ENCODE results near the gene TOR4A.

TOR4A gene

DNA sequence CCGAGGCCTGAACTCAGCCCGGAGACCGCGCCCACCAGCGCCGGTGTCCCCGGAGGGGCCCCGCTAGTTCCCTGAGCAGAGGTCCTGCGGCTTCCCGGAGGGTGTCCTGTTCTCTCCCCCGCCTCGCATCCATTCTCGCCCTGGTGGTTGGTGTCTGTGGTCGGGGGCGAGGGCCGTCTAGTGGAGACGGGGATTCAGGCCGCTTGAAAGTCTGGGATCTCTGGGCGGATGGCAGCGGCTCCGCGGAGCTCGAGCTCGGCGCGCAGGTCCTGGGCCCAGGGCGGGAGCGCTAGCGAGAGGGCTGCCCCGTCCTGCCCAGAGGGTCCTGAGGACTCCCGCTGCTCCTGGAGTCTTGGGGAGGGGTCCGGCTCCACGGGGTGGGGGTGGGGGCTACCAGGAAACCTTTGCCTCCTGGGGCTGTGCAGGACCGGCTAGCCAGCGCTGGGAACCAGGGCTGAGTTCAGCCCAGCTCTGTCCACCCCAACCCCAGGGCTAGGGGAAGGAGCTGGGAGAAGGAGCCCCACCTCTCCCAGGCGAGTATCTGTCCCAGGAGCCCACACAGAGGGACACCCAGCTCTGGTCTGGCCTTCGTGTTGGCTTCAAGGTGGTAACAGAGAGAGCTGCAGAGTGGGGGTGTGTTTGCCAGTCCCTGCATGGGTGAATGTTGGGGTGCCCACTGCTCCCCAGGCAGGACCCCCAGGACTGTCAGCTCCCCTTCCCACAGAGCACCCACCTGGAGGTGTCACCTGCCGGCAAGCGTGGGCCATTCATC is 4.0 kb downstream of the TOR4A start:
- peaks cover 5% of the 10 kb centered on the region for H3K36me3 ChIP-seq (ENCODE audit: control insufficient read depth, insufficient read depth, low read length)
- no peak overlapping the region for H3K27ac ChIP-seq (ENCODE audit: insufficient read depth, low read length, poor library complexity, severe bottlenecking)
- peaks cover 19% of the 10 kb centered on the region for H3K4me1 ChIP-seq (ENCODE audit: control insufficient read depth, insufficient read depth, low read length, poor library complexity, severe bottlenecking)
- no peak for DNase-seq
- no peaks in the 10 kb centered on the region for H3K27me3 ChIP-seq (replicated peaks; ENCODE audit: control insufficient read depth, insufficient read depth, low read length, poor library complexity, severe bottlenecking)
- H3K9me3 ChIP-seq (ENCODE audit: control insufficient read depth, low read length), result no peaks in the 10 kb centered on the region
- H3K4me3 ChIP-seq (ENCODE audit: insufficient read depth, low read depth, low read length, poor library complexity, severe bottlenecking), result no peak overlapping the region

DNA sequence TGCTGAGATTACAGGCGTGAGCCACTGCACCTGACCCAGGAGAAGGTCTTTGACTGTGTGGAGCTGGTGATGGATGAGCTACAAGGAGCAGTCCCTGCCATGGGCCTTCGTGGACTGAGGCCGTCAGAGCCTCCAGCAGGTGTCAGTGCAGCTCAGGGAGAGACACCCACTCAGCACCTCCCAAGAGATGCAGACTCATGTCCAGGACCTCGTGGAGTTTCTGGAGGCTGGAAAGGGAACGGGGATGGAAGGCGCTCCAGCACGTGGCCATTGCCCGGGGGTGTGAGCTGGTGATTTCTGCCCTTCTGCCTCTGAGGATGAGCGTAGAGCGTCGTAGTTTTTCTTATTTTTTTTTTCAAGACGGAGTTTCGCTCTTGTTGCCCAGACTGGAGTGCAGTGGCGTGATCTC is 9.5 kb downstream of the TOR4A start:
- Histone ChIP-seq H3K4me3 (ENCODE audit: insufficient read depth, low read depth, low read length, poor library complexity, severe bottlenecking) (no peak overlapping the region), H3K27ac (ENCODE audit: insufficient read depth, low read length, poor library complexity, severe bottlenecking) (no peak overlapping the region), H3K9me3 (ENCODE audit: control insufficient read depth, low read length) (no peaks in the 10 kb centered on the region), H3K4me1 (ENCODE audit: control insufficient read depth, insufficient read depth, low read length, poor library complexity, severe bottlenecking) (no peaks in the 10 kb centered on the region), H3K36me3 (ENCODE audit: control insufficient read depth, insufficient read depth, low read length) (no peaks in the 10 kb centered on the region), H3K27me3 (replicated peaks; ENCODE audit: control insufficient read depth, insufficient read depth, low read length, poor library complexity, severe bottlenecking) (no peaks in the 10 kb centered on the region)
- DNase-seq, result no peak

DNA sequence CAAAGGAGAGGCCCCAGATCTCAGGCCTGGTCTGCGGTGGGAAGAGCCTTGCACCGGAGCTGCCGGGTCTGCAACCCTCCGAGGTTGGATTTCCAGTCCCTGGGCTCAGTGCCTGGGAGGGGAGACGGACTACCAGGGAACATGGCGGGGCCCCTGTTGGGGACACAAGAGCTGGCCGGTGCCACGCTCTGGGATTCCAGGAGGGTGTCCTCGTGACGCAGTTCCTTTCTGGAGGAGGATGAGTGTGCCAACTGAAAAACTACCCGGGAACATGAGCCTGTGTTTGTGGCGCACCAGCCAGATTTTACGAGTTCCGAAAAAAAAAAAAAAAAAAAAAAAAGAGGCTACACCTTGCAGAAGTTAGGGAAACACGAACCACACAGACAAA is 15.6 kb downstream of the TOR4A start:
- Histone ChIP-seq H3K27ac (ENCODE audit: insufficient read depth, low read length, poor library complexity, severe bottlenecking) (no peak overlapping the region), H3K9me3 (ENCODE audit: control insufficient read depth, low read length) (no peaks in the 10 kb centered on the region), H3K4me3 (ENCODE audit: insufficient read depth, low read depth, low read length, poor library complexity, severe bottlenecking) (no peak overlapping the region), H3K36me3 (ENCODE audit: control insufficient read depth, insufficient read depth, low read length) (no peaks in the 10 kb centered on the region), H3K27me3 (replicated peaks; ENCODE audit: control insufficient read depth, insufficient read depth, low read length, poor library complexity, severe bottlenecking) (peaks cover 35% of the 10 kb centered on the region), H3K4me1 (ENCODE audit: control insufficient read depth, insufficient read depth, low read length, poor library complexity, severe bottlenecking) (peaks cover 3% of the 10 kb centered on the region)
- no peak for DNase-seq

DNA sequence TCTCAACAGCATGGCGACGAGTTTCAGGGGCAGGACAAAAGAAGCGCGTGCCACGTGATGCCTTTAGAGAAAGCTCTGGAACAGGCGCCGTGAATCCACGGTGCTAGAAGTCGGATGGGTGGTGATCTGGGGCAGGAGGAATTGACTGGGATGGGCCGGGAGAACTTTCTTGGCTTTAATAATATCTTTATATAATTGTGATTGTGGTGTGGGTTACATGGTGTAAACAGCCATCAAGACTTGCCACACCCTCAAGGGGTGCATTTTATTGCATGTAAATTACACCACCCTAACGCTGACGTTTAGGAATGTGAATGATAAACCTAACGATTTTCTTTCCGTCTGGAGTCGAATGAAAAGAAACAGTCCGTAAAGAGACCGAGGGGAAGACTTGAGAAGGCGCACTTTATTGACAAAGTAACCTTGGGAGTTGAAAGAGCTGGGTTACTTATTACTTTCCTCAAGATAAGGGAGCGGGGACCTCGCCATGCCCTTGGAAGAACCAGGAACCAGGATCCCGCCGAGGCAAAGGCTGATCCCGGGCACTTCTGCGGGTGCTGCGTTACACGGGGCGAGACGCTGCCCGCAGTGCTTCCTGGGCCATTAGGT is 16.1 kb downstream of the TOR4A start:
- H3K27me3 ChIP-seq (replicated peaks; ENCODE audit: control insufficient read depth, insufficient read depth, low read length, poor library complexity, severe bottlenecking), result peaks cover 39% of the 10 kb centered on the region
- no peak overlapping the region for H3K27ac ChIP-seq (ENCODE audit: insufficient read depth, low read length, poor library complexity, severe bottlenecking)
- DNase-seq, result no peak
- H3K9me3 ChIP-seq (ENCODE audit: control insufficient read depth, low read length), result no peaks in the 10 kb centered on the region
- no peak overlapping the region for H3K4me3 ChIP-seq (ENCODE audit: insufficient read depth, low read depth, low read length, poor library complexity, severe bottlenecking)
- peaks cover 3% of the 10 kb centered on the region for H3K4me1 ChIP-seq (ENCODE audit: control insufficient read depth, insufficient read depth, low read length, poor library complexity, severe bottlenecking)
- H3K36me3 ChIP-seq (ENCODE audit: control insufficient read depth, insufficient read depth, low read length), result no peaks in the 10 kb centered on the region

DNA sequence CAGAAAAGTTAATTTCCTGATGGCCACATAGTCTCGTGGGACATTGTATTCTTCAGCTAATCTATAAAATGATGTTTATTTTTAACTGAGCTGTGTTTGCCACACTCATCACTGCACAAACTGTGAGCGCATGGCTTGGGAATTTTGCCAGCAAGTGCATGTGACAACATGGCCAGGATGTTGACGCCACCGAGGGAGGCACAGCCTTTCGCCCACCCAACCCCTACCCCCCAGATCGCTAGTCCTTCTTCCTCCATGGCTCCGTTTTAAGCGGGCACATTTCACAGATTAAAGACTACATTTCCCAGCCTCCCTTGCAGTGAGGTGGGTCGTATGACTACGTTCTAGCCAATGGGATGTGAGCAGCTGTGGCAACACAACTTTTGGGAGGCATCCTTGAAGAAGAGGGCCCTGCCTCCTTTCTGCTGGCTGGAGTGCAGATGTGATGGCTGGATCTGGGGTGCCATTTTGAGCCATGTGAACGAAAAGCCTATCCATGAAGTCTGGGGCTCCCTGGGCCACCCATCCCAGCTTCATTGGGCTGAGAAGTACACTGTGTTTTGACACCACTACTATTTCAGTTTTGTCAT is 16.7 kb downstream of the TOR4A start:
- H3K36me3 ChIP-seq (ENCODE audit: control insufficient read depth, insufficient read depth, low read length), result no peaks in the 10 kb centered on the region
- H3K9me3 ChIP-seq (ENCODE audit: control insufficient read depth, low read length), result no peaks in the 10 kb centered on the region
- peaks cover 45% of the 10 kb centered on the region for H3K27me3 ChIP-seq (replicated peaks; ENCODE audit: control insufficient read depth, insufficient read depth, low read length, poor library complexity, severe bottlenecking)
- H3K4me1 ChIP-seq (ENCODE audit: control insufficient read depth, insufficient read depth, low read length, poor library complexity, severe bottlenecking), result peaks cover 3% of the 10 kb centered on the region
- no peak overlapping the region for H3K27ac ChIP-seq (ENCODE audit: insufficient read depth, low read length, poor library complexity, severe bottlenecking)
- H3K4me3 ChIP-seq (ENCODE audit: insufficient read depth, low read depth, low read length, poor library complexity, severe bottlenecking), result no peak overlapping the region
- DNase-seq, result no peak

DNA sequence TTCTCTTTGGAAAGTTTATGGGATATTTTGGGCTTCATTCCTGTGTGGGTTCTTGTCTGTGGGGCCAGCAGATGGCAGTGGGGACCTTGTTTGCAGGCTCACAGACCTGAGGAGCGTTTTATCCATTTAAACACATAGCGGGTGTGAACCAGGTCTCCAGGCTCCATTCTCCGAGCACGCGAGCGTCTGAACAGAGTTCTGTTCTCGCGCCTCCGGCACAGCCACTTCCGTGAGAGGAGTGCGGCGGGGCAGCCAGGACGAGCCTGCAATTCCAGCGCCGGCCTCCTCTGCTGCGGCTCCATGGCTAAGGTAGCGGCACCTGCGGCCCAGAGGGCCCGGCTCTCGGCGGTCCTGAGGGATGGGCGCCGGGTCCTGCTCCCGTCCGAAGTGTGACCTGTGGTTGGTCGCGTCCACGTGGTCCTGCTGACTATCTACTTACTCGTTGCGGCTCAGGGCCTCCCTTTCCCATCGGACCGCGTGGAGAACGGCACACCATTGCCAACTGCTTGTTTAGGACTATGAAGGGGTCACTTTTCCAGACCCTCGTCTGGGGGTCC is 17.2 kb downstream of the TOR4A start:
- Histone ChIP-seq H3K4me3 (ENCODE audit: insufficient read depth, low read depth, low read length, poor library complexity, severe bottlenecking) (no peak overlapping the region), H3K27me3 (replicated peaks; ENCODE audit: control insufficient read depth, insufficient read depth, low read length, poor library complexity, severe bottlenecking) (peaks cover 51% of the 10 kb centered on the region)
- no peak for DNase-seq

DNA sequence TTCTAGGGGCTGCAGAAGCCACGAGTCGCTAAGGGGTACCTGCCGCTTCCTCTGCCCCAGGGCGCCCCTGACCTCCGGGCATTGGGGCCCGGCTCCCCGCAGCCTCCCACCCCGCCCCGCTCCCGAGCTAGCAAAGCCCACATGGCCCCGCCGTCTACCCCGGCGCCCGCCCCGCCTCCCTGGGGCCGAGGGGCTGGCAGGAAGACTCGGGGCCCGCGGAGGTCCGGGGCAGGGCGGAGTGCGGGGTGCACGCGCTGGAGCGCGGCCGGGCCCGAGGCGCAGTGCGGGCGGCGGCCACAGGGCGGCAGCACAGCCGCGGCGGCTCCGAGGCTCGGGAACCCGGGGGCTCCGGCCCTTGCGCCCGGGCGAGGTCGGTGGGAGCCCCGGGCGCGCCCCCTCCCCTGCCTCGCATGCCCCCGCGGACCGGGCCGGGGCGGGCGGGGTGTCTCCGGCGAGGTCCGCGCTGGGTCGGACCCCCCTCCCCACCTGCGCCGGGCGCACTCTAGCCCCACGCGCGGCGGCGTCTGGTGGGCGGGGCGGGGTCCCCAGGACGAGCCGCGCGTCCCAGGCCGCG is 17.8 kb downstream of the TOR4A start:
- Histone ChIP-seq H3K9me3 (ENCODE audit: control insufficient read depth, low read length) (no peaks in the 10 kb centered on the region), H3K4me3 (ENCODE audit: insufficient read depth, low read depth, low read length, poor library complexity, severe bottlenecking) (no peak overlapping the region), H3K4me1 (ENCODE audit: control insufficient read depth, insufficient read depth, low read length, poor library complexity, severe bottlenecking) (peaks cover 8% of the 10 kb centered on the region), H3K27me3 (replicated peaks; ENCODE audit: control insufficient read depth, insufficient read depth, low read length, poor library complexity, severe bottlenecking) (peaks cover 54% of the 10 kb centered on the region), H3K27ac (ENCODE audit: insufficient read depth, low read length, poor library complexity, severe bottlenecking) (no peak overlapping the region), H3K36me3 (ENCODE audit: control insufficient read depth, insufficient read depth, low read length) (no peaks in the 10 kb centered on the region)
- no peak for DNase-seq

More for the DNA sequence above, 17.2 kb downstream of the TOR4A start:
- Histone ChIP-seq H3K9me3 (ENCODE audit: control insufficient read depth, low read length) (no peaks in the 10 kb centered on the region), H3K27ac (ENCODE audit: insufficient read depth, low read length, poor library complexity, severe bottlenecking) (no peak overlapping the region), H3K36me3 (ENCODE audit: control insufficient read depth, insufficient read depth, low read length) (no peaks in the 10 kb centered on the region), H3K4me1 (ENCODE audit: control insufficient read depth, insufficient read depth, low read length, poor library complexity, severe bottlenecking) (peaks cover 4% of the 10 kb centered on the region)

DNA sequence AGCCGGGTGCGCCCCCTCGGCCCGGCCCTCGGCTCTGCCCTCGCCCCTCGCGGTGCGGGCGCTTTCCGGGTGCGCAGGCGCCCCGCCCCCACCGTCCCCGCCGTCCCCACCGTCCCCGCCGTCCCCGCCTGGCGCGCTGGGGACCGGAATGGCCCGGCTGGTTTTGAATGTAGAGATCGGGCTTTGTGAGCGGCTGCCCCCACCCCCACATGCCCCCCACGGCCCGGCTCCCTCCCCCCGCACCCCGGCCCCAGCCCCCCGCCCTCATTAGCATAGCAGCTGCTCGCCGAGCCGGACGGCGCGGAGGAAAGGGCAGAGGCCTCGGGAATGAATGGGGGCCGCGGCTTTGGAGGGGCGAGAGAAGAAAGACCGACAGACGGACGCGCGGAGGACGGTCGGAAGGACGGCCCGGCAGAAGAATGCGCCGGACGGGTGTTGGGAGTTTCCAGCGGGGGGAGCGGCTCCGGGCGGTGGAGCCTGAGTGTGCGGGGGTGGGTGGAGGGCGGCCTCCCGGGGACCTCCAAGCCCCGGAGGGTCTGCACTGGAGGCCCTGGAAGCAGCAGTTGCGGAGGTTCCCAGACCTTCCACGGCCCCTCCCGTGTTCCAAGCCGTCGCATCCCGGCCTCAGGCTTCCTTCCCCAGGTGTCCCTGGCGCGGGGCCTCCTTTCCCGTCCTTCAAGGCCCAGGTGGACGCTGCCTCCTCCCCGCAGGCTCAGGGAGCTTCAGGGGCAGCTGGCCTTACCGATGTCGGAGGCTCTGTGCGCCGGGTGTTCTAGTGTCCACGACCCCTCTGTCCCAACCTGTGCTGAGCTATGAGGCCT is 18.5 kb downstream of the TOR4A start:
- H3K9me3 ChIP-seq (ENCODE audit: control insufficient read depth, low read length), result no peaks in the 10 kb centered on the region
- H3K27ac ChIP-seq (ENCODE audit: insufficient read depth, low read length, poor library complexity, severe bottlenecking), result no peak overlapping the region
- H3K27me3 ChIP-seq (replicated peaks; ENCODE audit: control insufficient read depth, insufficient read depth, low read length, poor library complexity, severe bottlenecking), result peaks cover 54% of the 10 kb centered on the region
- no peak for DNase-seq
- H3K36me3 ChIP-seq (ENCODE audit: control insufficient read depth, insufficient read depth, low read length), result no peaks in the 10 kb centered on the region
- H3K4me3 ChIP-seq (ENCODE audit: insufficient read depth, low read depth, low read length, poor library complexity, severe bottlenecking), result no peak overlapping the region
- peaks cover 15% of the 10 kb centered on the region for H3K4me1 ChIP-seq (ENCODE audit: control insufficient read depth, insufficient read depth, low read length, poor library complexity, severe bottlenecking)

Measured in effector memory CD4-positive, alpha-beta T cell (primary cell).